OCI-LY1 (cell line): ENCODE data around the gene AGER.

Experiments
- EZH2 ChIP-seq: fragments of 200-600 bp; sonication (generic), shearing (Covaris generic); IDR thresholded peaks from 2 replicates; pipeline ENCODE4 v1.8.0; 2017; ENCODE audit warnings: borderline replicate concordance, mixed run types, mild to moderate bottlenecking, antibody characterized with exemption, low read length, moderate library complexity, mixed read lengths
- TF ChIP-seq, protein P1 (sequence below): fragments of 200-600 bp; sonication (generic), shearing (Covaris generic); IDR thresholded peaks from 2 replicates; pipeline ENCODE4 v1.5.1; 2017; ENCODE audit warnings: mild to moderate bottlenecking, antibody characterized with exemption, low read length, moderate library complexity, mixed read lengths

- TF ChIP-seq, protein P1, sequence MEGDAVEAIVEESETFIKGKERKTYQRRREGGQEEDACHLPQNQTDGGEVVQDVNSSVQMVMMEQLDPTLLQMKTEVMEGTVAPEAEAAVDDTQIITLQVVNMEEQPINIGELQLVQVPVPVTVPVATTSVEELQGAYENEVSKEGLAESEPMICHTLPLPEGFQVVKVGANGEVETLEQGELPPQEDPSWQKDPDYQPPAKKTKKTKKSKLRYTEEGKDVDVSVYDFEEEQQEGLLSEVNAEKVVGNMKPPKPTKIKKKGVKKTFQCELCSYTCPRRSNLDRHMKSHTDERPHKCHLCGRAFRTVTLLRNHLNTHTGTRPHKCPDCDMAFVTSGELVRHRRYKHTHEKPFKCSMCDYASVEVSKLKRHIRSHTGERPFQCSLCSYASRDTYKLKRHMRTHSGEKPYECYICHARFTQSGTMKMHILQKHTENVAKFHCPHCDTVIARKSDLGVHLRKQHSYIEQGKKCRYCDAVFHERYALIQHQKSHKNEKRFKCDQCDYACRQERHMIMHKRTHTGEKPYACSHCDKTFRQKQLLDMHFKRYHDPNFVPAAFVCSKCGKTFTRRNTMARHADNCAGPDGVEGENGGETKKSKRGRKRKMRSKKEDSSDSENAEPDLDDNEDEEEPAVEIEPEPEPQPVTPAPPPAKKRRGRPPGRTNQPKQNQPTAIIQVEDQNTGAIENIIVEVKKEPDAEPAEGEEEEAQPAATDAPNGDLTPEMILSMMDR = no peak
- no peak for TF ChIP-seq EZH2
These were observed 31.1 kb downstream of the AGER start for GRCh38 chr6:32152769-32153563.
